Heart left ventricle (tissue), 16 donors: ENCODE measurements around the gene NAT8L. TPM values are rescaled to one million over a fixed set of nuclear protein-coding genes. Genes with fewer than 3 reads are reported as not detected.

Source experiments
- ATAC-seq, 4 donors: fragments of 200-7000 bp; cut with Tn5 transposase; one replicate each; pipeline ENCODE4 v1.9.1; 2020 to 2022; ENCODE audit warnings: moderate library complexity in 4 of 4, mild to moderate bottlenecking in 3 of 4, moderate number of reproducible peaks in 1 of 4
- DNase-seq, 5 donors: peaks; one replicate each; pipeline ENCODE4 v3.0.0-alpha.2; 2020
- H3K27ac ChIP-seq, 12 donors: fragments of 200-600 bp; sonication (generic) in 4 of 12; one replicate each; pipeline versions ENCODE4 v1.5.0 to v1.8.0; 2016 to 2022; ENCODE audit warnings: mild to moderate bottlenecking in 2 of 12
- H3K27me3 ChIP-seq, 9 donors: fragments of 200-600 bp; sonication (generic) in 2 of 9; one replicate each; pipeline versions ENCODE4 v1.5.1 to v1.8.0; 2016 to 2022; ENCODE audit warnings: mild to moderate bottlenecking in 3 of 9
- H3K36me3 ChIP-seq, 9 donors: fragments of 200-600 bp; sonication (generic) in 2 of 9; one replicate each; pipeline versions ENCODE4 v1.5.0 to v1.8.0; 2018 to 2022; ENCODE audit warnings: mild to moderate bottlenecking in 2 of 9
- H3K4me1 ChIP-seq, 12 donors: fragments of 200-600 bp; sonication (generic) in 4 of 12; one replicate each; pipeline versions ENCODE4 v1.5.0 to v1.8.0; 2016 to 2022; ENCODE audit warnings: mild to moderate bottlenecking in 3 of 12
- H3K4me3 ChIP-seq, 12 donors: fragments of 200-600 bp; sonication (generic) in 4 of 12; one replicate each; pipeline versions ENCODE4 v1.5.0 to v1.8.0; 2017 to 2022; ENCODE audit warnings: mild to moderate bottlenecking in 9 of 12, moderate library complexity in 4 of 12
- H3K9me3 ChIP-seq, 12 donors: fragments of 200-600 bp; sonication (generic) in 4 of 12; one replicate each; pipeline versions ENCODE4 v1.5.0 to v1.8.0; 2016 to 2022; ENCODE audit warnings: mild to moderate bottlenecking in 1 of 12
- CTCF ChIP-seq, 12 donors: fragments of 200-600 bp; sonication (generic) in 4 of 12; IDR thresholded peaks; one replicate each; pipeline versions ENCODE4 v1.5.0 to v1.8.0; 2018 to 2022; ENCODE audit warnings: antibody characterized with exemption in 12 of 12, mild to moderate bottlenecking in 5 of 12
- POLR2A ChIP-seq, 2 donors: fragments of 450-650 bp; IDR thresholded peaks; one replicate each; pipeline ENCODE4 v1.6.1; 2017; ENCODE audit warnings: antibody characterized with exemption in 2 of 2, mild to moderate bottlenecking in 2 of 2, moderate library complexity in 2 of 2
- WGBS, 4 donors: extraction: QIAGEN DNeasy Blood & Tissue Kit in 2 of 4; methylation state at CpG; one replicate each; pipeline versions ENCODE4 v1.1.5 to v1.1.7; 2013 to 2018; 5-methylcytosine and 5-hydroxymethylcytosine counted together
- intact Hi-C, 10 donors: fragments of 100-400 bp; cut with DNase I; formaldehyde crosslinking; loops; one replicate each; pipeline versions ENCODE4 v1.11.1 to v1.14.2; 2022
- polyA plus RNA-seq, 2 donors: library from polyadenylated mRNA; stranded (reverse); fragments of 200-250 nt; gene quantifications; one replicate each; pipeline ENCODE4 v1.2.3, GENCODE V29; 2013
- total RNA-seq, 9 donors: library from RNA; depleted of rRNA in 2 of 9; stranded (reverse); fragments of >200 nt in 2 of 9; fragmentation: NEBNext Ultra II Directional in 3 of 9; extraction: Animal tissue kit (Norgen Biotek cat#: 25700) in 3 of 9; gene quantifications; one replicate each; pipeline versions ENCODE4 v1.1.0 to v1.2.4, GENCODE V29; 2016 to 2023
- donor health status: ischemic (EF 13 %, LVEDD 7.1; RV severe dilation, severe dysfunction).
- donor health status: healthy with polysubstance abuse.
- donor health status: DM: no; HTN: yes; CAD: no.
- donor health status: DM: no; HTN: no; CAD: no.
- donor health status: ischemic (EF 25% LVEDD 6.9; RV normal size, moderate dysfunction).
- donor health status: ischemic (EF 25% LVEDD 5.7; RV mildly dilated, moderate dysfunction).
- donor health status: healthy.
- donor health status: DM: yes; HTN: yes; CAD: no.
- donor health status: ischemic (EF 35%, LVEDD 5.7; RV mildly dilated, moderate dysfunction).
- donor health status: nonischemic (EF 11% LVEDD 7.7; RV severe dilation, severe dysfunction).
- donor health status: DM: yes; HTN: yes; CAD: no.
- donor health status: PGD.
- donor health status: ischemic (EF 29% LVEDD 5.4; RV normal size, mild dysfunction).
- donor health status: nonischemic (EF 23%, LVEDD 6.1; RV moderate dilation, normal function).

Gene NAT8L
- total and polyA plus RNA-seq, 11 donors, result 0.19 to 3.1 (median 0.32) TPM

GRCh38 chr4:2064276-2064991 is 5.3 kb downstream of the NAT8L start:
- Histone ChIP-seq H3K27ac (no peak overlapping the region), H3K4me3 (no peak overlapping the region), H3K4me1 (peaks cover 0 to 10% (median 0%) of the 10 kb centered on the region in 12 donors), H3K27me3 (peaks cover 6 to 32% (median 14%) of the 10 kb centered on the region in 9 donors), H3K9me3 (no peaks in the 10 kb centered on the region), H3K36me3 (no peaks in the 10 kb centered on the region)
- ATAC-seq (no peak), DNase-seq (peak in 3 of 5 donors; percentile 16 to 58 (median 18))
- TF ChIP-seq POLR2A (IDR thresholded peaks at IDR 0.05), result no peak
- no peak for TF ChIP-seq CTCF (IDR thresholded peaks at IDR 0.05)
- 82 to 85% (median 82%) methylated on average over 19 to 40 of the region's 40 CpGs for WGBS, 4 donors
- intact Hi-C loops, result no loop called here

- no peaks in the 10 kb centered on the region for H3K9me3 ChIP-seq
- DNase-seq (peak in 3 of 5 donors; percentile 7 to 35 (median 22)), ATAC-seq (no peak)
- 69 to 86% (median 75%) methylated on average over 21 to 24 of the region's 24 CpGs for whole genome bisulfite sequencing, 4 donors
- no peaks in the 10 kb centered on the region for H3K36me3 ChIP-seq
- no peak for TF ChIP-seq POLR2A (IDR thresholded peaks at IDR 0.05)
- TF ChIP-seq CTCF (IDR thresholded peaks at IDR 0.05), result no peak
- intact Hi-C loops, result no loop called here
- no peak overlapping the region for H3K27ac ChIP-seq
- H3K4me1 ChIP-seq, result peaks cover 0 to 2% (median 0%) of the 10 kb centered on the region in 12 donors
- peaks cover 2 to 32% (median 9%) of the 10 kb centered on the region in 9 donors for H3K27me3 ChIP-seq
- H3K4me3 ChIP-seq, result no peak overlapping the region
These were observed 6.2 kb downstream of the NAT8L start for GRCh38 chr4:2065106-2065930.

- Histone ChIP-seq H3K4me3 (no peak overlapping the region), H3K36me3 (no peaks in the 10 kb centered on the region), H3K9me3 (no peaks in the 10 kb centered on the region), H3K27ac (no peak overlapping the region), H3K27me3 (peaks cover 0 to 25% (median 3%) of the 10 kb centered on the region in 9 donors), H3K4me1 (no peaks in the 10 kb centered on the region)
- TF ChIP-seq CTCF (IDR thresholded peaks at IDR 0.05), result no peak
- DNase-seq, result peak in 2 of 5 donors; percentile 18 to 54
- WGBS, 4 donors, result 83 to 94% (median 89%) methylated on average over 14 to 15 of the region's 15 CpGs
- ATAC-seq, result no peak
- intact Hi-C loops, result no loop called here
These were observed 7.0 kb downstream of the NAT8L start for GRCh38 chr4:2066011-2066551.
